HG02571 (cell line): ENCODE measurements around the gene ATAD3A.

Experiments
- ATAC-seq: cut with Tn5 transposase; IDR thresholded peaks from one replicate; pipeline ENCODE4 v1.9.1; 2021; ENCODE audit warnings: mild to moderate bottlenecking, moderate library complexity; ENCODE audit not compliant: unreplicated experiment

Gene ATAD3A

GRCh38 chr1:1538334-1538733, 26.4 kb downstream of the ATAD3A start:
- ATAC-seq: no peak

DNA sequence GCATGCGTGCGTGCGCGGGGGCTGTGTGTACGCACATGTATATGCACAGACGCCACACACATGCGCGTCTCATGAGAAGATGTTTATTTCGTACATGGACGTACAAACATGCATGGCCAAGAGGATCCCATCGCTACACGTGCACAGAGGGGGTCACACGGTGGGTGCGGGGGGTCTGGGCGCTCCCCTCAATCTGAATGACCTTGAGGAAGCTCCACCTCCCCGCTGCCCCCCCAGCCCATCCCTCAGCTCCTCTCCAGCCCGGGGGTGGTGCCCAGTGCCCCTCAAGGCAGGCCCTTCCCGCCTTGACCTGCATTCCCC, 27.0 kb downstream of the ATAD3A start:
- ATAC-seq: no peak

- ATAC-seq: no peak
Observed at GRCh38 chr1:1539310-1540089, 27.5 kb downstream of the ATAD3A start.

DNA sequence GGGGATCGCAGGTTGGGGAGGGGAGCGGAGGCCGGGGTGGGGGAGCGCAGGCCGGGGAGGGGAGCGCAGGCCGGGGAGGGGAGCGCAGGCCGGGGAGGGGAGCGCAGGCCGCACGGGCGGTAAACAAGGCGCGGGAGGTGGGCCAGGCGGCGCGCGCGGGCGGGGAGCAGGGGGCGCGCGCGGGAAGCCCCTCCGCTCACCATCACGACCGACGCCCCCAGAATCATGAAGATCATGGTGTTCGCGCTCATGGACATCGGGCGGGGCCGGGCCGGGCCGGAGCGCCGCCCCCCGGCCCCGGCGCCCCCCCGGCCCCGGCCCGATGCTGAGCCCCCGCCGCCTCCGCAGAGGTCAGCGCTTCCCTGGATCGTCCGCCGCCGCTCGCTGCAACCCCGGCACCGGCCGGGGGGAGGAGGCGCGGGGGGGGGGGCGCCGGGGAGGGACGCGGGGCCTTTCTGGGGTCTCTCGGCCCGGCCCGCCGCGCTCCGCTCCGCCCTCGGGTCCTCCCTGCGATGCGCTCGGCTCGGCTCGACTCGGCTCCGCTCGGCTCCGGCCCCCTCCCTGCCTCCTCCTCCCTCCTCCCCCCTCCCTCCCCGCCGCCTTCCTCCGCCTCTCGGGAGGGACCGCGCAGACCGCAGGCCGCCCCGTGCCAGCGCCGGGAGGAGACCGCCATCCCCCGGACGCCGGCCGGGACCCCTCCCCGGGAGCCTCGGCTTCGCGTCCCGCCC, 28.3 kb downstream of the ATAD3A start, which contains the start of gene TMEM240:
Gene TMEM240 (minus strand): TSS at position 535 of the 728 bp plus-strand sequence. CDS start 278 bp downstream, at position 257.
- no peak for ATAC-seq

GRCh38 chr1:1540818-1541628, 29.1 kb downstream of the ATAD3A start:
- no peak for ATAC-seq

DNA sequence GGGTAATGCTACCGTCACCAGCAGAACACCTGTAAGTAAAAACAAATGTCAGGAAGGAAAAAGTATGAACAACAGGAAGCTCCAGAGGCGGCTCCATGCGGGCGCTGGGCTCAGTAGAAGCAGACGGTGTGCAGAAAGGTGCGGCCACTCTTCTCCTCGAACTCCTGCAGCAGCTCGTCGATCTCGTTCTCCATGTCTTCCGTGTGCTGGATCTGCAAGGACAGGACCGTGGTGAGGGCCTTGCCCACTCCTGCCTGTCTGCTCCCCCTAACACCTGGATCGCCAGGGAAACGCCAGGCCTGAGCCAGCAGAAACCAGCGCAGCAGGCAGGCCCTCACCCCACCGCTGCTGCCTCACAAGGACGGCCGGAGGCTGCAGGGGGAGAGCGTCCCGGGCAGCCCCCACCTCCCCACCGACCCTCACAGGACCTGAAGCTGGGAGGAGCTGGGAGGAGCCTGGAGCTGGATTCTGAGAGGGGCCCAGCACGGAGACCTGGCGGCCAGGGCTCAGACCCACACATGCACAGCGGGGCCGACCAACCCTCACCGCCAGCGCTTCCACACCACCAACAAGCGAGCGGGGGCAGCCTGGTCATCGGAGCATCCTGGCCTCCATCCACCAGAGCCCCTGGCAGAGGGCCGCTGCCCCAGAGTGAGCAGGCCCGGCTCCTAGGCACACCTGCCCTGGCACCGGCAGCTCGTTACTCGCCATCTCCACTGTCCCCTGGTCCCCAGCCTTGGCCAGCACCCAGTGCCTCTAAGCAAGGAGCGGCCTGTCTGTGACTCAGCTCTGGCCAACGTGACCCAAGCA, 30.2 kb downstream of the ATAD3A start:
- ATAC-seq: no peak

- ATAC-seq: no peak
Observed at GRCh38 chr1:1542766-1543705, 31.1 kb downstream of the ATAD3A start.

GRCh38 chr1:1543706-1544099, 31.7 kb downstream of the ATAD3A start:
- ATAC-seq: no peak

DNA sequence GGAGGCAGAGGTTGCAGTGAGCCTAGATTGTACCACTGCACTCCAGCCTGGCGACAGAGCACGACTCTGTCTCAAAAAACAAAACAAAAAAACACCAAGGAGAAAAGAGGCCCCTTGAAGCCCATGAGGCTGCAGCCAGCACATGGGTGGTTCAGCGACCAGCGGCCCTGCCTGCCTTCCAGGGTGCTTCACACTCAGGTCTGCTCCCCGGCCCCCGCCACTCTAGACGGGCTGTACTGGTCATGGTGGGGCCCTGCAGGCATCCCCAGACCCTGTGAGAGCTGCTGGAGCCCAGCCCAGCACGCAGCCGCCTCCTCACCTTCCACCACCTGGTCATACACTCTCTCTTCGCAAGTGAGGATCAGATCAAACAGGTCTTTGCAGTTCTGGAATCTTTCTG, 32.6 kb downstream of the ATAD3A start:
- ATAC-seq: no peak

DNA sequence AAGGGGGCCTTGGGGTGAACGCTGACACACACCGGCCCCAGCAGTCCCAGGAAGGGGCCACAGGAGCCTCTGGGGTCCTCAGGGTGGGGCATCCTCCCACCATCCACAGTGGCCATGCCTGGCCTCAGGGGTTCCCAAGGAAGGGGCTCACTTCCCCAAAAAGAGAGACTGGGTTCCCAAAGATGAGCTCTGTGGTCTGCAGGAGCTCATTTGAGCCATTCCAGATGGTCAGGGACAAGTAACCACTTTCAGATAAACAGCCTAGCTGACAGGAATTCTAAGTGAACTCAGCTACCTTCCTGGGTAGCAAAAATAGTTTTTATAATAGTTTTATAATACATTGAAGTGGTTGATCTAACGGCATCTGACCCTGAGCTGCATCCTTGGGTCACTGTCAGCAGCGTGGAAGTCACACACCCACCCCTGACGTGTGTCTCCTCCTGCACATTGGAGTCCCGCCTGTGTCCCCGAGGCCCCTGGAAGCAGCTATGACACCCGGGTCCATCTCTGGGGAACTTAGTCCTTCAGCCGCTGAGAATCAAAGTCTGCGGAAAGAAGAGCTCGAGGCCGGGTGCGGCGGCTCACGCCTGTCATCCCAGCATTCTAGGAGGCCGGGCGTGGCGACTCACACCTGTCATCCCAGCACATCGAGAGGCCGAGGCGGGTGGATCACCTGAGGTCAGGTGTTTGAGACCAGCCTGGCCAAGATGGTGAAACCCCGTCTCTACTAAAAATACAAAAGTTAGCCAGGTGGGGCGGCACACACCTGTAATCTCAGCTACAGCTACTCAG, 34.2 kb downstream of the ATAD3A start:
- ATAC-seq: no peak

- ATAC-seq: no peak
Observed at GRCh38 chr1:1547011-1547410, 35.0 kb downstream of the ATAD3A start.

GRCh38 chr1:1547476-1547875, 35.5 kb downstream of the ATAD3A start:
- ATAC-seq: no peak

- no peak for ATAC-seq
Observed at GRCh38 chr1:1548591-1548990, 36.6 kb downstream of the ATAD3A start.

- ATAC-seq: no peak
Observed at GRCh38 chr1:1550087-1550486, 38.1 kb downstream of the ATAD3A start.

- no peak for ATAC-seq
Observed at GRCh38 chr1:1550591-1551432, 38.9 kb downstream of the ATAD3A start.

DNA sequence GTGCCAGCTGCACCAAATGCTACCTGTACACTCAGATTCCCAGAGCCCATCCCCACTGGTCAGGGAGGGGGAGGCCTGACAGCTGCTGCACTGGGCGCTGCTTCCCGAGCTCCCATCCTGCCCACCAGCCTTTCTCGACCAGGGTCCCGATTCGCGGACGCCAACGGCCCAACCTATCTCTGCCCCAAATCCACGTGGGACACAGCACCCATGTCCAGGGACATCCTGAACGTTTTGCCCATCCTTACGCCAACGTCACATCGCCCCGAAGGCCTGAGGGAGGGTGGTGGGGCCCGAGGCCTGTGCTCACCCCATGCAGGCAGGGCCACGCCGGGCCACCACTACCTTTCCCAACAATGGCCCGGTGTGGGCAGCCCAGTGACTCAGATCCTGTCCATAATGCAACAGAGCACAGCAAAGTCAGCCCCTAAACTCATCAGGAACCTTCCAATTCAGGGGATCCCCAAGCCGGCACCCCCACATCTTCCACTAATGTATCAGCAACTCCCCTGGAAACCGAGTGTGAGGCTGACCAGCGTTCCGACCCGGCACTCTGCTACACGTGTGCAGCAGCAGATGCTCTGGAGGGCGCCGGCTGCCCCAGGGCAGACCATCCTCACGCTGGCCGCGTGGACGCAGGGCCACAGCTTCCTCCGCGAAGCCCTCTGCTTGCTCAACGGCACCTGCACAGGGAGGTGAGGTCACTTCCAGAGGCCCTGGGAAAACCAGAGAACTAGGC, 39.7 kb downstream of the ATAD3A start:
- ATAC-seq: no peak

DNA sequence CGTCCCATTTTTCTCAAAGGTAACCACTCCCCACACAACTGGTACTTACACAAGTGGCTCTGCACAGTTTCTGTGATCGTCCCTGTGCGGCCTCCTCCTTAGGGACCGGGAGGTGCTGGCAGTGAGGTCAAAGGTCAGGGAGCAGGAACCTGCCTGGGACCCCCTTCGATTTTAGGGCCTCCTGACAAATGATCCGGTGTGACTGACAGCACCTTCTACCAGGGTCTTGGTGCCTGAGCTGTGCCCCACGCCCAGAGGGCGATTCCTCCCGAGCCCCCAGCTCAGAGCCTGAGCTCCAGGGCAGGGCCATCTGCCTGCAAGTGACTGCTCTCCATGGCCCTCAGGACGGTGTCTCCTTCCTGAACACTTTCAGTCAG, 40.3 kb downstream of the ATAD3A start:
- no peak for ATAC-seq
